ENCODE measurements around the gene AKAP12.

Gene AKAP12

GRCh38 chr6:151242420-151242861 lies 2.7 kb downstream of the AKAP12 start:
- Histone ChIP-seq H3K4me3 (peak overlapping the region; percentile 87), H3K27ac (peak overlapping the region in 1 of 2 donors; percentile 10)
- DNase-seq (ENCODE audit: low spot score): no peak
- no peak for TF ChIP-seq CTCF (IDR thresholded peaks at IDR 0.05)

DNA sequence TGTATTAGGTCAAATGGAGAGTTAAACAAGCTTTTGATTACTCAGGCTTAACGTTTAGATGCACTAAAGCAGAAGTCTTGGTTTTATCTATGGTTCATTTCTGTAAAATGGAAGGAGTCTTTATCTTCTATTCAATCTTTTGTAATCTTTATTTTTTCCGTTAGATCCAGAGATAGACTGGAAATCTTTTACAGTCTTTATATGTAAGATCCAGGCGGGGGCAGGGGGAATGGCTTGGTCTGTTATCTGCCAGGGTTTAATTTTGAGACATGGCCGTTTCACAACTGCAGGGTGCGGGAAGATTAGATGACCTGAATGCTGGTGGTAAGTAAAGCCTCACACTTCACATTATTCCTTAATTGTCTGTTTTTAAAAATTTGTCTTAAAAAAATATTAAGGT lies 3.7 kb downstream of the AKAP12 start:
- TF ChIP-seq CTCF (IDR thresholded peaks at IDR 0.05): no peak
- Histone ChIP-seq H3K4me3 (peak overlapping the region; percentile 87), H3K27ac (no peak overlapping the region)
- no peak for DNase-seq (ENCODE audit: low spot score)

DNA sequence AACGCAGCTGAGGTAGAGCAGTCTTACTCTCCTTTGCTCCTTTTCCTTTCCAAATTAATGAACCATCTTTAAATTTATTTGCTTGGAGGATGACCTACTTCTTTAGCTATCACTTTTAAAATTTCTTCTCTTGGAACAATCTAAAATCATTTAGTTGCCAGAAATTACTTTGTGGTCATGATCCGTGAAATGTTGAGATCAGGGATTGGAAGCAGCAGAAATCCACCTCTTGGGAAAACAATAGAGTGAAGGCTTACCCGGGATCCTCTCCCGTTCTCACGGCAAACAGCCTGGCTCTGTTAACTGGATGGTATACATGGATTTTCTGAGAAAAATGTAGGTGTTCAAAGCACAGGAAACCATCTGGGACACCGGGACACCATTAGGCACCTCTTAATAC lies 7.7 kb downstream of the AKAP12 start:
- DNase-seq (ENCODE audit: low spot score): no peak
- no peak overlapping the region for H3K27ac ChIP-seq
- no peak overlapping the region for H3K4me3 ChIP-seq
- no peak for TF ChIP-seq CTCF (IDR thresholded peaks at IDR 0.05)

DNA sequence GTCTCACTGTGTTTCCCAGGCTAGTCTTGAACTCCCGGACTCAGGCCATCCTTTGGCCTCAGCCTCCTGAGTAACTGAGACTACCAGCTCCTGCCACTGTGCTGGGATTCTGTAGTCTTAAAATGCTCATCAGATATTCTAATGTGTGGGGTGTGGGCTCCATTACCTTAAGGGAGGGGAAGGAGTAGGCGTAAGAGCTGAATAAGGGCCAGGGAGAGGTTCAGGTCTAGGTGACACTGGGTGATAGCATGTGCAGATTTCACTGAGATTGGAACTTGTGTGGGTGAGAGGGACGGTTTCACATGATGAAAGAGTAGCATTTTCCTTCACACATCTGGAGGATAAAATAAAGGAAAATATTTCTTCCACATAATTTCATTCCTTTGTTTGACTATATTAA lies 8.5 kb downstream of the AKAP12 start:
- no peak overlapping the region for H3K4me3 ChIP-seq
- TF ChIP-seq CTCF (IDR thresholded peaks at IDR 0.05): no peak
- no peak for DNase-seq (ENCODE audit: low spot score)
- H3K27ac ChIP-seq: no peak overlapping the region

- Histone ChIP-seq H3K4me3 (no peak overlapping the region), H3K27ac (no peak overlapping the region)
- no peak for TF ChIP-seq CTCF (IDR thresholded peaks at IDR 0.05)
- DNase-seq (ENCODE audit: low spot score): no peak
Observed at GRCh38 chr6:151252634-151253033, 12.9 kb downstream of the AKAP12 start.

DNA sequence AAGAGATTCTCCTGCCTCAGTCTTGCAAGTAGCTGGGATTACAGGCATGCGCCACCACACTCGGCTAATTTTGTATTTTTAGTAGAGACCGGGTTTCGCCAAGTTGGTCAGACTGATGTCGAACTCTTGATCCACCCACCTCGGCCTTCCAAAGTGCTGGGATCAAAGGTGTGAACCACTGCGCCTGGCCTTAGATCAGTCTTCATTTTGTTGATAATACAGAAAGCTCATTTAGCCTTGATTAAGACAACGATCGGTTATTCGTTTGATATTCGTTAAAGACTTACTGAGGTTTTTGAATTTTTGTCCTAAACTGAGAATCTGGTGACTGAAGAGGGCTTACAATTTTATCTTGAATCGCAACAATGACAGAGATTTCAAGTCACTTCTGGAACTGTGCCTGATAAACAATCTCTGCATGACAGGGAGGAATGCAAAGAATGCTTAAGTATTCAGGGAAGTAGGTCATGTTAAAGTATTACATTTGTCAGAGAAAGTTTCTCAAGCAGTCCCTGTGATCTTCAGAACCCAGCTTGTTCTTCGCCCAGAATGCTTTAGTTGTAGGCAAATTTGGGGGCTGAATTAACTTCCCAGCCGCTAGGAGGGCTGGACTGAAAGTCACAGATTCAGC lies 14.8 kb downstream of the AKAP12 start:
- TF ChIP-seq CTCF (IDR thresholded peaks at IDR 0.05): no peak
- Histone ChIP-seq H3K27ac (peak overlapping the region; percentile 39 to 80), H3K4me3 (peak overlapping the region; percentile 44)
- no peak for DNase-seq (ENCODE audit: low spot score)

GRCh38 chr6:151255811-151256210 lies 16.0 kb downstream of the AKAP12 start:
- TF ChIP-seq CTCF (IDR thresholded peaks at IDR 0.05): no peak
- DNase-seq (ENCODE audit: low spot score): no peak
- Histone ChIP-seq H3K4me3 (no peak overlapping the region), H3K27ac (peak overlapping the region in 1 of 2 donors; percentile 80)

Data from coronary artery (tissue), 2 donors.